HS-5 (cell line): ENCODE measurements around the gene DGKK.
"Not testable (repeated sequence)": the region's sequence is repeated elsewhere in the genome, so short reads cannot be mapped to it uniquely, and the experiment has no call there.

ENCODE experiments used
- DNase-seq: peaks from one replicate; pipeline ENCODE4 v3.0.0-alpha.2; 2012; ENCODE audit warnings: low read depth

The DGKK gene

GRCh38 chrX:50428174-50428573, 42.5 kb downstream of the DGKK start:
- DNase-seq = no peak

GRCh38 chrX:50407976-50408375, 62.6 kb downstream of the DGKK start:
- no peak for DNase-seq

GRCh38 chrX:50403903-50404302, 66.7 kb downstream of the DGKK start:
- no peak for DNase-seq

- no peak for DNase-seq
These were observed 67.7 kb downstream of the DGKK start for GRCh38 chrX:50402886-50403285.

DNA sequence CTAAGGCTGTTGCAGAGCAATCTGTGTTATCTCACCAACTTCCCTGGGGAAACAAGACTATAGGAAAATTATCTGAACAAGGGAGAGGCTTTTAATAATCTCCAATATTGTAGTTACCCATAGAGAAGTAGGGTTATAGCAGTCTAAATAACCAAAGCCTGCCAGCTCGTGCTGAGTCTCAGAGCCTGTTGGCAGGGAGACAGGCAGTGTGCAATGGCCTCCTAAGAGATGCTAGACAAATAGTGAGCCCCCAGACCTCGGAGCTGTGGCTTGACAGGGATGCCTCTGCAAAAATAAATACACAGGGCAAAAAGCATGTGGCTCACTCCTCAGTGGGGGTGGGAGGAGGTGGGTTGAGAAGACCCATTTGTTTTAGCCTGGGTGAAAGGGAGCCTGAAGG, 76.7 kb downstream of the DGKK start:
- no peak for DNase-seq

DNA sequence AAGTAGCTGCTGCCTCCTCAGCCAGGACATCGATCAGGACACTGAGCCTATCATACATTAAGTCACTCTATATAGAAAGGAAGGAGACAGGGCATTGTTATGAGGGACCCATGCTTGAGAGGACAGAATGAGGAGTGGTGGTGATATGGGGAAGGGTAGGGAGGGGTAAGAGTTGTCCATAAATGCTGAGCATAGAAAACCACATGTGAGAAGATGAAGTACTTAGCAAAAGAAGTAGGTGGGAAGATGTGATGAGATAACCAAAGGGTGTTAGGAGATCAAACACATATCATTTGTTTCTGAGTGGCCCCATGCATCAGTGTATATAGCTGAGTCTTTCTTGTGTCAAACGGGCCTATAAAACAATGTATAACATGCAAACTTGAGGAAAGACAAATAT, 84.1 kb downstream of the DGKK start:
- DNase-seq = no peak

GRCh38 chrX:50381729-50382415, 88.8 kb downstream of the DGKK start:
- no peak for DNase-seq

GRCh38 chrX:50375481-50376267, 95.0 kb downstream of the DGKK start:
- no peak for DNase-seq

DNA sequence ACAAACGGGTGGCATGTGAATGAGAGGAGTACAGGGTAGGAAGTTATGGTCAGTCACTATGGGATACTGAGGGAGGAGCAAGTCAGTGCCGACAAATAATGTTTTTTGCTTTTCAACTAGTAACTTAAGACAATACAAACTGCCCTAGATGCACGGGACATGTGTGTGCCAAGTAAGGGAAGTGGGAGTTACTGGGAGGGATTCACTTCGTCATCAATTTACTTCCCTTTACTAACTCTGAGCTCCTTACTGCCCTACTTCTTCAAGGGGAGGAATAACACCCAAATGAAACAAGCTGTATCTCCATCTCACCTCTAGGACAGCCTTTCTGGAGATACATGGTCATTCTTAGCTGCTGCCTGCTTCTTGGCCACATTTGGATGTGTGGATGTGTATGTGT, 97.7 kb downstream of the DGKK start:
- no peak for DNase-seq

DNA sequence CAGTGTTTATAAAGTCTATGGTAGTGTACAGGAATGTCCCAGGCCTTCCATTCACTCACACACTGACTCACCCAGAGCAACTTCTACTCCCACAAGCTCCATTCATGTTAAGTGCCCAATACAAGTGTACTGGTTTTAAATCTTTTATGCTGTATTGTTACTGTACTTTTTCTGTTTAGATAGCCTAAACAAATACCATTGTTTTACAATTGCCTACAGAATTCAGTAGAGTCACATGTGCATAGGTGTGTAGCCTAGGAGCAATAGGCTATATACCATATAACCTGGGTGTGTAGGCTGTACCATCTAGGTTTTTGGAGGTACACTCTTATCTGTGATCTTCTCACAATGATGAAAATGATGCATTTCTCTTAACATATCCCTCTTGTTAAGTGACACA, 126.7 kb downstream of the DGKK start:
- DNase-seq = no peak

- DNase-seq = no peak
These were observed 137.3 kb downstream of the DGKK start for GRCh38 chrX:50333308-50333707.

GRCh38 chrX:50332668-50333067, 138.0 kb downstream of the DGKK start:
- DNase-seq = not testable (repeated sequence)

GRCh38 chrX:50327235-50327634, 143.4 kb downstream of the DGKK start:
- no peak for DNase-seq
